Lower leg skin (tissue), 3 donors: ENCODE results near the gene NLRX1.

Experiments
- CTCF ChIP-seq, 3 donors: fragments of 450-650 bp; IDR thresholded peaks; one replicate each; pipeline ENCODE4 v1.5.1; 2016; ENCODE audit warnings: antibody characterized with exemption in 3 of 3, mild to moderate bottlenecking in 3 of 3, moderate library complexity in 2 of 3
- POLR2A ChIP-seq, 2 donors: fragments of 450-650 bp; IDR thresholded peaks; one replicate each; pipeline ENCODE4 v1.6.1; 2016 to 2017; ENCODE audit warnings: antibody characterized with exemption in 2 of 2, mild to moderate bottlenecking in 1 of 2, moderate library complexity in 1 of 2

DNA sequence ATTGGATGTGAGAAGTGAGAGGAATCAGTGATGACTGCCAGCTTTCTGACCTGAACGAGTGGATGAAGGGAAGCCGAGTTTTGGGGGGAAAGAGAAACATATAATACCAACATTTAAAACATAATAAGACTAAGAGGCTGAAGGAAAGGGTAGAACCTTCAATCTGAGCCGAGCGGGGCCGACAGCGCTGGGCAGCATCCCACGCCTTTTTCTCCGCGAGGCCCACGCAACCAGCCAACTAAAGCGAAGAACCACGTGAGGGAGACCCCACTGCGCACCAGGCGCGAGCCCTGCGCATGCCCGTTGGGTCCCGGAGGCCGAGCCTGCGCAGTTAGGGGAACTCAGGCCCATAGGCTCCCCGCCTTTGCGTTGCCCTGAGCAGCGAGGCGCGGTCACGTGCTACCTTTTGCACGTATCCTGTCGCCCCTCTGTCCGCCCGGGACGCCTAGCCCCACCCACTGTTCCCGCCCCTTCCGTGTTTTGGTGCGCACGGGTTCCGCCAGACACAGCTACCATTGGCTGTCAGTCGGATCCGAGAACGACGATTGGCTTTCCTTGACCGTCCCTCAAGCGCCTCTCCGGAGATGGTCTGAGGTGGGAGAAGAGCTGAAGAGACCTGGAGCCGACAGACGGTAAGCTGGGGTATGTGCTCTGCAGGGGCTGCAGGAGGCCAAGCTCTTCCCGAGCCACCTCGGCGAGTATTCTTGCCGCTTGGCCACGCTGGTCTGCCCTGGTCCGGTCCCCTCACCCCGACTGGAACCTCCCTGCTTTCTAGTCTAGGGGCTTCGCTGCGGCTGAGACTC lies 47.3 kb upstream of the NLRX1 start, which contains the start of gene HINFP:
- TF ChIP-seq CTCF (IDR thresholded peaks at IDR 0.05) = no peak
- no peak for TF ChIP-seq POLR2A (IDR thresholded peaks at IDR 0.05)
